Hepatocyte (in vitro differentiated cells): ENCODE measurements around the gene SRCIN1. TPM values are rescaled to one million over a fixed set of nuclear protein-coding genes. Genes with fewer than 3 reads are reported as not detected.

Experiments used
- DNase-seq: peaks from one replicate; pipeline ENCODE4 v3.0.0-alpha.2; 2016; ENCODE audit warnings: low spot score
- H2AFZ ChIP-seq: fragments of 200-600 bp; sonication (generic); 2 replicates; pipeline ENCODE4 v1.6.0; 2016; ENCODE audit warnings: antibody characterized with exemption, mild to moderate bottlenecking
- H3K27ac ChIP-seq: fragments of 200-600 bp; sonication (generic); 2 replicates; pipeline ENCODE4 v1.5.1; 2016; ENCODE audit warnings: mild to moderate bottlenecking
- H3K27me3 ChIP-seq: fragments of 200-600 bp; sonication (generic); 2 replicates; pipeline ENCODE4 v1.6.1; 2016
- H3K36me3 ChIP-seq: fragments of 200-600 bp; sonication (generic); replicated peaks from 2 replicates; pipeline ENCODE4 v1.5.1; 2016; ENCODE audit warnings: low read depth; ENCODE audit not compliant: insufficient read depth
- H3K4me1 ChIP-seq: fragments of 200-600 bp; sonication (generic); 2 replicates; pipeline ENCODE4 v1.5.1; 2016; ENCODE audit warnings: mild to moderate bottlenecking, moderate library complexity; ENCODE audit not compliant: insufficient read depth
- H3K4me2 ChIP-seq: fragments of 200-600 bp; sonication (generic); 2 replicates; pipeline ENCODE4 v1.6.0; 2016
- H3K4me3 ChIP-seq: fragments of 200-600 bp; sonication (generic); 2 replicates; pipeline ENCODE4 v1.5.1; 2016; ENCODE audit warnings: mild to moderate bottlenecking
- H3K79me2 ChIP-seq: fragments of 200-600 bp; sonication (generic); 2 replicates; pipeline ENCODE4 v1.6.0; 2017; ENCODE audit warnings: mild to moderate bottlenecking
- H3K9me2 ChIP-seq: fragments of 200-600 bp; sonication (generic); replicated peaks from 2 replicates; pipeline ENCODE4 v1.6.0; 2017; ENCODE audit warnings: mild to moderate bottlenecking; ENCODE audit not compliant: insufficient read depth
- H3K9me3 ChIP-seq: fragments of 200-600 bp; sonication (generic); 2 replicates; pipeline ENCODE4 v1.5.1; 2016; ENCODE audit warnings: low read depth, mild to moderate bottlenecking
- H4K20me1 ChIP-seq: fragments of 200-600 bp; sonication (generic); 2 replicates; pipeline ENCODE4 v1.6.0; 2016; ENCODE audit warnings: mild to moderate bottlenecking; ENCODE audit not compliant: insufficient read depth, poor library complexity, severe bottlenecking
- CTCF ChIP-seq: fragments of 200-600 bp; sonication (generic); IDR thresholded peaks from 2 replicates; pipeline ENCODE4 v1.5.1; 2016; ENCODE audit warnings: antibody characterized with exemption, mild to moderate bottlenecking; ENCODE audit not compliant: poor library complexity
- EZH2 ChIP-seq: fragments of 200-600 bp; sonication (generic); IDR thresholded peaks from 2 replicates; pipeline ENCODE4 v1.6.1; 2016; ENCODE audit warnings: antibody characterized with exemption, mild to moderate bottlenecking, borderline replicate concordance
- EZH2phosphoT487 ChIP-seq: fragments of 200-600 bp; sonication (generic); IDR thresholded peaks from one replicate; pipeline ENCODE4 v1.6.1; 2018; ENCODE audit warnings: antibody characterized with exemption, mild to moderate bottlenecking, low read depth, moderate library complexity; ENCODE audit not compliant: unreplicated experiment, severe bottlenecking
- WGBS: methylation state at CpG from one replicate; pipeline ENCODE4 v1.1.6; 2016; ENCODE audit warnings: low lambda C conversion rate; ENCODE audit errors: missing lambda C conversion rate; 5-methylcytosine and 5-hydroxymethylcytosine counted together
- polyA plus RNA-seq: library from polyadenylated mRNA; unstranded; fragments of >200 nt; fragmentation: Nextera tagmentation; extraction: Ambion mirVana; gene quantifications from 2 replicates; pipeline ENCODE4 v1.2.1, GENCODE V29; 2016
- total RNA-seq: library from RNA; depleted of rRNA; stranded (reverse); fragments of >200 nt; gene quantifications from 2 replicates; pipeline ENCODE4 v1.2.3, GENCODE V29; 2014

Gene SRCIN1
- total and polyA plus RNA-seq, 2 experiments from 2014 or later: 0.82 to 0.90 TPM

- no peak for DNase-seq
- no peaks in the 10 kb centered on the region for H3K4me1 ChIP-seq
- no peaks in the 10 kb centered on the region for H4K20me1 ChIP-seq
- TF ChIP-seq CTCF (no peak), EZH2phosphoT487 (no peak), EZH2 (no peak)
- H3K9me2 ChIP-seq: no peaks in the 10 kb centered on the region
- no peak overlapping the region for H3K27ac ChIP-seq
- no peaks in the 10 kb centered on the region for H3K36me3 ChIP-seq
- no peak overlapping the region for H3K4me3 ChIP-seq
- H3K9me3 ChIP-seq: no peaks in the 10 kb centered on the region
- no peaks in the 10 kb centered on the region for H3K79me2 ChIP-seq
- no peak overlapping the region for H2AFZ ChIP-seq
- 68% methylated on average over 9 of the region's 9 CpGs for WGBS
- no peak overlapping the region for H3K4me2 ChIP-seq
- no peaks in the 10 kb centered on the region for H3K27me3 ChIP-seq
Observed at GRCh38 chr17:38619937-38620550, 14.3 kb upstream of the SRCIN1 start.

GRCh38 chr17:38619451-38619795 is 13.7 kb upstream of the SRCIN1 start:
- Histone ChIP-seq H3K36me3 (no peaks in the 10 kb centered on the region), H3K4me1 (no peaks in the 10 kb centered on the region), H3K9me2 (no peaks in the 10 kb centered on the region), H3K9me3 (no peaks in the 10 kb centered on the region), H3K27ac (no peak overlapping the region), H3K79me2 (no peaks in the 10 kb centered on the region), H3K4me3 (no peak overlapping the region), H3K4me2 (no peak overlapping the region), H2AFZ (no peak overlapping the region), H3K27me3 (no peaks in the 10 kb centered on the region), H4K20me1 (no peaks in the 10 kb centered on the region)
- 86% methylated on average over 2 of the region's 2 CpGs for WGBS
- TF ChIP-seq EZH2phosphoT487 (no peak), EZH2 (no peak), CTCF (no peak)
- DNase-seq: no peak

- Histone ChIP-seq H3K79me2 (no peaks in the 10 kb centered on the region), H3K27ac (no peak overlapping the region), H3K4me2 (no peak overlapping the region), H3K36me3 (no peaks in the 10 kb centered on the region), H3K9me2 (no peaks in the 10 kb centered on the region), H3K27me3 (no peaks in the 10 kb centered on the region), H3K4me1 (no peaks in the 10 kb centered on the region), H2AFZ (no peak overlapping the region), H4K20me1 (no peaks in the 10 kb centered on the region), H3K4me3 (no peak overlapping the region), H3K9me3 (no peaks in the 10 kb centered on the region)
- TF ChIP-seq CTCF (no peak), EZH2 (no peak), EZH2phosphoT487 (no peak)
- no peak for DNase-seq
- 88% methylated on average over 11 of the region's 11 CpGs for WGBS
Observed at GRCh38 chr17:38617967-38618760, 12.4 kb upstream of the SRCIN1 start.
